ENCODE results near the gene TM4SF18.

Gene TM4SF18

GRCh38 chr3:149325581-149325980, 7.9 kb downstream of the TM4SF18 start:
- DNase-seq: no peak

DNA sequence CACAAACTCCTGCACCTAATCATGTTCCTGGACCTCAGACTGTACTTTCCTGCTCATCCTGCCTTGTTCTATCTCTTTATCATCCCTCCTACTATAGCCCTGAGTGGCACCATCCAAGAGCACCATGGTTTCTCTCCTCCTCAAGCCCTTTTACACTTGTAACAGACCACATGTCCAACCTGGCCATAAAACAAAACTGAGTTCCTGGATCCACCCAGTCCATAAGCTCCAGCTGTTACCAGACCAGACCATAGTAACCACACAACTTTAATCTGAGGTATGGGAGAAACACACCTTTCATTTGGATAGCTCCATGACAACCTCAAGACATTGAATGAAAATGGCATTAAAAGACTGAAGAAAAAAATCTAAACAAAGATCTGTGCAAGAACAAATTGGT, 9.1 kb downstream of the TM4SF18 start:
- no peak for DNase-seq

- DNase-seq: no peak
Observed at GRCh38 chr3:149321640-149322039, 11.8 kb downstream of the TM4SF18 start.

DNA sequence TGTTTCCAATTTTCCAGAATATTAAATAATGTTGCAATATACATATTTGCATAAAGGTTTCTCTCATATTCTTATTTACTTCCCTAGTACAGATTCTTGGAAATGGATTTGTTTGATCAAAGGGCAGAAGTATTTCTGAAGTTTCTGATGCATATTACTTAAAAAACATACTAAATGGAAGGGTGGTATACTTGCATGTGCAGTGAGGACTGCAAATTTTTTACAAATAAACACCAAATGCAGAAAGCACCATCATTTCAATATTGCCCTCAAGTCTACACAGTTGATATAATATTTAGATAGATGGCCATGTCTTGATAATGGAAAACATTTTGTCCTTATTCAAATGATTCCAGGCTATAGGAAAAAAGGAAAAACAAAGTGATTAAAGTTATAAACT, 12.3 kb downstream of the TM4SF18 start:
- no peak for DNase-seq

DNA sequence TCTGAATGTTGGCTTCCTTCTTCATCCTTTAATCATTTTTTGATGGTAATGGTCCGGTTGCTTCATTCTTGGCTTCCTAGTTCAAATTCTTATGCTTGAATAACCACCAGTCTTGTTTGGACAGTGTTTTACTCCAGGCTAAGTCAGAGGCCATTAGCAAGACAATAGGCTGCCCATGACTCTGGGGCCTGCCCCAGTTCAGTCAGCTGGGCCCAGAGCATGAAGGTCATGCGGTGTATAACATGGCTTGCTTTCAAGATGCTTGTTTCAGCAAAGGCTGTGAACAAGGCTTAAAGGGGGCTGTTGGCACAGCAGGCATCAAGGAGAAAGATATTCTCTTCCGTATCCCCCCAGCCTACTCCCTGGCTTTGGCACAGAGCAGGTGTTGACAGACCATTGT, 13.7 kb downstream of the TM4SF18 start:
- DNase-seq: peak in 1 of 2 experiments; percentile 55

DNA sequence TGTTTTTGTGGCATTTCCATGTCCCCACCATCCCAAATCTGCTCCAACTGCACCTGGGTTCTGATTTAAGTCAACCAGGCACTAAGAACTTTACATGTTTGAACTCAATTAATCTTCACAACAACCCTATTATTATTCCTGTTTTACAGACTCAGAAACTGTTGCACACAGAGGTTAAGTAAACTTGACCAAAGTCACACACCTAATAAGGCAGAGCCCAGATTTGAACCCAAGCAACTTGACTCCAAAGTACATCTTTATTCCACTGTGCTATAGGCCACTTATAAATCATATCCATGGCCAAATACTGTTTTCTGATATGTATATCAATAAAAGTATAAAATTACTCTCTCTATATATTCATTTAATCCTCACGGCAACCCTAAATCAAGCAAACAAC, 16.4 kb downstream of the TM4SF18 start:
- no peak for DNase-seq

- DNase-seq: no peak
Observed at GRCh38 chr3:149316437-149316836, 17.0 kb downstream of the TM4SF18 start.

- DNase-seq: no peak
Observed at GRCh38 chr3:149315694-149316093, 17.7 kb downstream of the TM4SF18 start.

DNA sequence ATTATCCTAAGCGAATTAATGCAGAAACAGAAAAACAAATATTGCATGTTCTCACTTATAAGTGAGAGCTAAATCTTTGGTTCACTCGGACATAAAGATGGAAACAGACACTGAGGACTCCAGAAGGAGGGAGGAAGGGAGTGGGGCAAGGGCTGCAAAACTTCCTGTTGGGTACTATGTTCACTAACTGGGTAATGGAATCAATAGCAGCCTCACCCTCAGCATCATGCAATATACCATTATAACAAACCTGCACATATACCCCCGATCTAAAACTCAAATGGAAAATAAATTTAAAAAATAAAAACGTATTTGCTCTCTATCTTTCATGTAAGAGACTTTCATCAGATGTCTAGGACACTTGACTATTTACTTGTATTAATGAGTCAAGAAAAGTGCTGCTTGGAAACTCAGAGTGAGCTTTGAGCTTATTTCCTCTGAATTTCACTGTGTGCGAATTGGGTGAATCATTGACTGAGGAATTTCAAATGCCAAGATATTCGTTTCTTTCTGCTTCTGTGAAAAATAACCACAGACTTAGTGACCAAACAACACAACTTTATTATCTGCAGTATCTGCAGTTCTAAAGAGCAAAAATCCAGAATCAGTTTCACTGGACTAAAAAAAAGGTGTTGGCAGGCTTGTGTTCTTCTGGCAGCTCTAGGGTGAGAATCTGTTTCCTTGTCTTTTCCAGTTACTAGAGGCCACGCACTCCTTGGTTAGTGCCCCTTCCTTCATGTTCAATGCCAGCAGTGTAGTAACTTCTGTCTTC, 18.4 kb downstream of the TM4SF18 start:
- no peak for DNase-seq

DNA sequence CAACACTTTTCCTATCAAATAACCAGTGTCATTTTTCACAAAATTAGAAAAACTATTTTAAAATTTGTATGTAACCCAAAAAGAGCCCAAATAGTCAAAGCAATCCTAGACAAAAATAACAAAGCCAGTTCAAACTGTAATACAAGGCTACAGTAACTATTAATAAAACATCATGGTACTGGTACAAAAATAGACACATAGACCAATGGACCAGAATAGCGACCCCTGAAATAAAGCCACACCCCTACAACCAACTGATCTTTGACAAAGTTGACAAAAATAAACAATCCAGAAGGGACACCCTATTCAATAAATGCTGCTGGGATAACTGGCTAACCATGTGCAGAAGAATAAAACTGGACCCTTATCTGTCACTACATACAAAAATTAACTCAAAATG, 19.9 kb downstream of the TM4SF18 start:
- no peak for DNase-seq

DNA sequence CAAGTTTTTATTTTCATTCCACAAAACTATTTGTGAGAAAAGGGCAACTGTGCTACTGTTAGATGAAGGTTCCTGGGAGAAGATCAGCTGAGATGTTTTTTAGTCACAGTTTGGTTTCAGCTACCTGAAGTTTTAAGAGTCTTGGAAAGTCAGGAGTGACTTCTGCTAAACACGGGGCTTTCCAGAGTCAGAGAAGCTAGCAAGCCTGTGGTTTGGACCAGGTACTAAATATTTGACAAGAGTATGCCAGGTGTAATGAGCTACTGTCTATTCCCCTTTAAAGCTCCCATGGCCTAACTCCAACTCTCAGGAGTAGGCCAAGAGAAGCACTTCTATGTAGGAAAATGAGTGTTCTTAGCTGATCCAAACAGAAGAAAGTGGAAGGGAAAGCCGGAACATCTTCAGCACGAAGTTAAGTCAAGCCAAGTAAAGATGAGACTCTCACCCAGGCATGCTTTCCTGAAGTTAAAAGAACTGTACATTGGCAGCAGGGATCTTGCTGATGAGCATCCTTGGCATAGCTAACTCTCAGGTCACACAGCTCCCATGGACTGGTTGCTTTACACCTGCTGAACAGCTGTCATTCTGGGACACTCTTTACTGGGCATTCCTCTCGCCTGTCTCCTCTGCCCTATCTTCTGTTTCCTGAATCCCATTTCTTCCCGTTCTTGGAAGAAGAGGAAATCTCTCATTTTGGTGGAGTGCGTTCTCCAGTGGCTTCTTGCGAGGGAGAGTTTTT, 22.5 kb downstream of the TM4SF18 start:
- DNase-seq: no peak

DNA sequence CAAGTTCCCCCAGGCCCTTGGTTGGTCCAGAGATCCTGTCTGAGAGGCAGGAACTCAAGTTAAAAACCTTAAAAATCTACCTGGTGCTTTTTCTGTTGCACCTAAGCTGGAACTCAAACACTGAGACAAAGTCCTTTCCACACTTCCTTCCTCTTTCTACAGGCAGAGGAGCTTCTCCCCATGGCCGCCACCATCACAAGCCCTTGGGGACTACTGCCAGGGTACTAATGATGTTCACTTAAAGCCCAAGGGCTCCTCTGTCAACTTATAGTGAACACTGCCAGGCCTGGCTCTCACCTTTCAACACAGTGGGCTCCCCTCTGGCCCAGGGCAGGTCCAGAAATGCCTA, 26.0 kb downstream of the TM4SF18 start:
- no peak for DNase-seq

- DNase-seq: no peak
Observed at GRCh38 chr3:149306751-149307434, 26.5 kb downstream of the TM4SF18 start.

- no peak for DNase-seq
Observed at GRCh38 chr3:149305376-149305775, 28.1 kb downstream of the TM4SF18 start.

GRCh38 chr3:149299938-149300801, 33.3 kb downstream of the TM4SF18 start:
- DNase-seq: peak; percentile 19 to 40

- no peak for DNase-seq
Observed at GRCh38 chr3:149296972-149297371, 36.5 kb downstream of the TM4SF18 start.

- DNase-seq: no peak
Observed at GRCh38 chr3:149292666-149293065, 40.8 kb downstream of the TM4SF18 start.

GRCh38 chr3:149291178-149291577, 42.3 kb downstream of the TM4SF18 start:
- DNase-seq: no peak

DNA sequence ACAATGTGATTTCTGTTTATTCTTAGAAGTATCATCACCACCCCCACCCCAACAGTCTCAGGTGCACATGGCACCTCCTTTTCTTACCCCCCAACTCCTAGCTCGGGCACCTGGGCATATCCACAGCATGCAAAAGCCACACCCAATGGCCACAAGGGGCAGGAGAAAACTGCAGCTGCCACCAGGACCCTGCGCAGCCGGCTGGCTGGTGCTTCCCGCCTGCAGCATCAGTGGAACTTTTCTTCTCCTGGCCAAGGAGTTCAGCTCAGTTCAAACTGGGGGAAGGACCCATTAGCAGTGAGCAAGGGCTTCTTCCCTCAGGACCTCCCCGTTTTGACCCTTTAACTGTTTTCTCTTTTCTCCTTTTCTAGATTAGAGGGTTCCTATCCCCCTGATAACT, 44.8 kb downstream of the TM4SF18 start:
- DNase-seq: no peak

DNA sequence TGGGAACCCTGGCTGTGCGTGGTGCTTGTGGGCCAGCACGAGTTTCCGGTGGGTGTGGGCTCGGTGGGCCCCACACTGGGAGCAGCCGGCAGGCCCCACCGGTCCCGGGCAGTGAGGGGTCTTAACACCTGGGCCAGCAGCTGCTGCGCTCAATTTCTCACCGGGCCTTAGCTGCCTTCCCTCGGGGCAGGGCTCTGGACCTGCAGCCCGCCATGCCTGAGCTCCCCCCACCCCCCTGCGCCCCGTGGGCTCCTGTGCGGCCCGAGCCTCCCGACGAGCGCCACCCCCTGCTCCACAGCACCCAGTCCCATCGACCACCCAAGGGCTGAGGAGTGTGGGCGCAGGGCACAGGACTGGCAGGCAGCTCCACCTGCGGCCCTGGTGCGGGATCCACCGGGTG, 49.4 kb downstream of the TM4SF18 start:
- DNase-seq: no peak

DNA sequence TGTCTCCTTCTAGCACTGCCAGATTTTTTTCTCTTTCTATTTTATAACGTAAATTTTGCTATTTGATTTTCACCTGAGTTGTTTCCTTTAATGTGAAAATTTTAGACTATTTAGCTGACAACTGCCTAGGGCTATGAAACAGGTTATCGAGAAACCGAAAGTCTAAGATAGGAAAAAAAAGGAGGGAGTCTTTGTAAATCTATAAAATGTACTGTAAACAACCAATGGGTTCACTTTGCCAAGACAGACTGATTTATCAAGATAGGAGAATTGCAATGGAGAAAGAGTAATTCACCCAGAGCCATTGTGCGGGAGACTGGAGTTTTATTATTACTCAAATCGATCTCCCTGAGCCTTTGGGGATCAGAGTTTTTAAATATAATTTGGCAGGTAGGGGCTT, 50.0 kb downstream of the TM4SF18 start:
- no peak for DNase-seq

- no peak for DNase-seq
Observed at GRCh38 chr3:149282836-149283235, 50.6 kb downstream of the TM4SF18 start.

GRCh38 chr3:149282322-149282721, 51.1 kb downstream of the TM4SF18 start:
- DNase-seq: no peak

Data from NCI-H2081 (cell line).